Natural killer cell (primary cell): ENCODE data around the gene SH3BP5. TPM values are rescaled to one million over a fixed set of nuclear protein-coding genes. Genes with fewer than 3 reads are reported as not detected.

ENCODE experiments used
- ATAC-seq, 3 donors: fragments of 150-1000 bp in 2 of 3; fragments of 200-7000 bp in 1 of 3; cut with Tn5 transposase; 1 replicate in 1 of 3; 2 replicates in 2 of 3; pipeline ENCODE4 v1.10.0; 2021; ENCODE audit warnings: mild to moderate bottlenecking in 2 of 3, moderate library complexity in 2 of 3
- DNase-seq, 2 donors: peaks; one replicate each; pipeline versions ENCODE4 v3.0.0 to v3.0.0-alpha.2; 2013 to 2021; ENCODE audit warnings: mixed read lengths in 1 of 2
- H3K27ac ChIP-seq: one replicate; pipeline ENCODE4 v1.5.1; 2013; ENCODE audit warnings: mild to moderate bottlenecking, low read length
- H3K27me3 ChIP-seq: one replicate; pipeline ENCODE4 v1.6.1; 2013; ENCODE audit warnings: low read length; ENCODE audit not compliant: control insufficient read depth, insufficient read depth
- H3K36me3 ChIP-seq: one replicate; pipeline ENCODE4 v1.6.1; 2013; ENCODE audit warnings: low read length; ENCODE audit not compliant: control insufficient read depth, insufficient read depth
- H3K4me1 ChIP-seq: one replicate; pipeline ENCODE4 v1.6.1; 2013; ENCODE audit warnings: low read length; ENCODE audit not compliant: control insufficient read depth, insufficient read depth
- H3K4me3 ChIP-seq: one replicate; pipeline ENCODE4 v1.5.1; 2013; ENCODE audit warnings: low read length
- H3K9me3 ChIP-seq: one replicate; pipeline ENCODE4 v1.6.1; 2013; ENCODE audit warnings: low read length; ENCODE audit not compliant: control insufficient read depth, insufficient read depth
- H3K27ac Mint-ChIP-seq, 2 donors: one replicate each; pipeline ENCODE4 v1.8.0; 2022; ENCODE audit warnings: mild to moderate bottlenecking in 2 of 2, mixed read lengths in 2 of 2, moderate library complexity in 1 of 2
- H3K27me3 Mint-ChIP-seq, 2 donors: one replicate each; pipeline ENCODE4 v1.8.0; 2022; ENCODE audit warnings: low read depth in 2 of 2, mixed read lengths in 2 of 2
- H3K36me3 Mint-ChIP-seq: one replicate; pipeline ENCODE4 v1.8.0; 2022; ENCODE audit warnings: mixed read lengths
- H3K4me1 Mint-ChIP-seq, 2 donors: one replicate each; pipeline ENCODE4 v1.8.0; 2022; ENCODE audit warnings: mixed read lengths in 2 of 2
- H3K4me3 Mint-ChIP-seq: one replicate; pipeline ENCODE4 v1.8.0; 2022; ENCODE audit warnings: mild to moderate bottlenecking, moderate library complexity, mixed read lengths
- H3K9me3 Mint-ChIP-seq, 2 donors: one replicate each; pipeline ENCODE4 v1.8.0; 2022; ENCODE audit warnings: mixed read lengths in 2 of 2
- CTCF ChIP-seq: fragments of 200-600 bp; IDR thresholded peaks from one replicate; pipeline ENCODE4 v1.8.0; 2022; ENCODE audit warnings: antibody characterized with exemption
- WGBS: methylation state at CpG from one replicate; pipeline ENCODE4 v1.1.7; 2013; ENCODE audit warnings: missing lambda C conversion rate; ENCODE audit not compliant: insufficient coverage; 5-methylcytosine and 5-hydroxymethylcytosine counted together
- intact Hi-C: fragments of 100-400 bp; cut with micrococcal nuclease; formaldehyde crosslinking; loops from one replicate; pipeline ENCODE4 v1.14.2; 2022
- total RNA-seq, 4 donors: library from RNA; stranded (reverse); fragments of 120-200 nt in 1 of 4; gene quantifications; one replicate each; pipeline versions ENCODE4 v1.2.3 to v1.2.4, GENCODE V29; 2013 to 2022

The SH3BP5 gene
- total RNA-seq, 3 donors from 2014 or later (not counting 1 experiment from before 2014, with no cell fraction given), result 89.4 to 129 (median 91.0) TPM

GRCh38 chr3:15348246-15348645, 15.9 kb upstream of the SH3BP5 start:
- Mint-ChIP-seq H3K4me1 (peaks cover 18 to 19% of the 10 kb centered on the region in 2 donors), H3K9me3 (no peaks in the 10 kb centered on the region), H3K27me3 (no peaks in the 10 kb centered on the region), H3K27ac (no peak overlapping the region), H3K36me3 (no peaks in the 10 kb centered on the region), H3K4me3 (no peak overlapping the region)
- WGBS, result 35% methylated on average over 1 of the region's 1 CpG
- Histone ChIP-seq H3K9me3 (peaks cover 9% of the 10 kb centered on the region), H3K4me3 (no peak overlapping the region), H3K4me1 (peaks cover 26% of the 10 kb centered on the region), H3K27ac (peak overlapping the region; percentile 26), H3K27me3 (no peaks in the 10 kb centered on the region), H3K36me3 (no peaks in the 10 kb centered on the region)
- intact Hi-C loops, result no loop called here
- ATAC-seq (no peak), DNase-seq (no peak)
- TF ChIP-seq CTCF, result no peak

DNA sequence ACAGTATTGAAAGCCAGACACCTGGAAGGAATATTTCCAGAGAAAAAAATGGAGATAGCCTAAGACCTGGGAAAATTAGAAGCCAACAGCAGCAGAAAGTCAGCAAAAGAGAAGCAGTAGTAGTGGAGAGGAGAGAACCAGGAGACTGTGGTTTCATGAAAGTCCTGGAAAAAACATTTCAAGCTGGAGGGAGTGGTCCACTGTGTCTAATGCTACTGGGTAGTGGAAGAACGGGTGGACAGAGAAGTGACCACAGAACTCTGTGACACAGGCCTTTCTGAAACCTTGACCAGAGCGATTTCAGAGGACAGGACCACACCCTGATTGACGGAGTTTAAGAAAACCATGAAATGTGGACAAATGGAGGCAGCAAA, 15.3 kb upstream of the SH3BP5 start:
- Histone ChIP-seq H3K27ac (peak overlapping the region; percentile 26), H3K9me3 (peaks cover 9% of the 10 kb centered on the region), H3K27me3 (no peaks in the 10 kb centered on the region), H3K4me3 (no peak overlapping the region), H3K4me1 (peaks cover 26% of the 10 kb centered on the region), H3K36me3 (no peaks in the 10 kb centered on the region)
- Mint-ChIP-seq H3K27ac (peak overlapping the region in 1 of 2 donors; percentile 65), H3K27me3 (no peaks in the 10 kb centered on the region), H3K4me1 (peaks cover 18 to 19% of the 10 kb centered on the region in 2 donors), H3K4me3 (peak overlapping the region; percentile 41), H3K9me3 (no peaks in the 10 kb centered on the region), H3K36me3 (no peaks in the 10 kb centered on the region)
- ATAC-seq, result no peak
- no peak for TF ChIP-seq CTCF
- no peak for DNase-seq
- 58% methylated on average over 3 of the region's 3 CpGs for WGBS
- intact Hi-C loops, result no loop called here

DNA sequence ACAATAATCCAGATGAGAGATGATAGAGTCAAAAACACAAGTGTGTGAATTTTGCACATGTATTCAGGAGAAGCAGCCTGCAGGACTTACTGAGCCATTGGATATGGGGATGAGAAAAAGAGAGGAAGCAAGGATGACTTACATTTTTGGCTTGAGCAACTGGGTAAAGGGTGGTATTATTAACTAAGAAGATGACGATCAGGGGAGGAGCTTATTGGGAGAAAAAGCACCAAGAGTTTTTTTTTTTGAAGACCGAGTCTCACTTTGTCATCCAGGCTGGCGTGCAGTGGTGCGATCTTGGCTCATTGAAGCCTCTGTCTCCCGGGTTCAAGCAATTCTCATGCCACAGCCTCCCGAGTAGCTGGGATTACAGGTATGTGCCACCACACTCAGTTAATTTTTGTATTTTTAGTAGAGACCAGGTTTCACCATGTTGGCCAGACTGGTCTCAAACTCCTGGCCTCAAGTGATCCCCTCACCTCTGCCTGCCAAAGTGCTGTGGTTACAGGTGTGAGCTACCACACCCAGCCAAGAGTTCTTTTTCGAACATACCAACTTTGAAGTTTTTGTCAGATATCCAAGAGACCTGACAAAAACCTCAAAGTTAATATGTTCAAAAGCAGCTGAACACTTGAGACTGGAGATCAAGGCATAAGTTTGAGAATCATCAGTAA, 14.8 kb upstream of the SH3BP5 start:
- Mint-ChIP-seq H3K27ac (peak overlapping the region in 1 of 2 donors; percentile 65), H3K9me3 (no peaks in the 10 kb centered on the region), H3K36me3 (no peaks in the 10 kb centered on the region), H3K27me3 (no peaks in the 10 kb centered on the region), H3K4me3 (peak overlapping the region; percentile 41), H3K4me1 (peaks cover 18 to 19% of the 10 kb centered on the region in 2 donors)
- ATAC-seq, result no peak
- peak in 1 of 2 donors; percentile 61 for DNase-seq
- intact Hi-C loops, result no loop called here
- no peaks in the 10 kb centered on the region for H3K36me3 ChIP-seq
- peaks cover 26% of the 10 kb centered on the region for H3K4me1 ChIP-seq
- H3K9me3 ChIP-seq, result peaks cover 9% of the 10 kb centered on the region
- 75% methylated on average over 7 of the region's 7 CpGs for WGBS
- H3K27ac ChIP-seq, result peak overlapping the region; percentile 51
- no peaks in the 10 kb centered on the region for H3K27me3 ChIP-seq
- TF ChIP-seq CTCF, result no peak
- no peak overlapping the region for H3K4me3 ChIP-seq

DNA sequence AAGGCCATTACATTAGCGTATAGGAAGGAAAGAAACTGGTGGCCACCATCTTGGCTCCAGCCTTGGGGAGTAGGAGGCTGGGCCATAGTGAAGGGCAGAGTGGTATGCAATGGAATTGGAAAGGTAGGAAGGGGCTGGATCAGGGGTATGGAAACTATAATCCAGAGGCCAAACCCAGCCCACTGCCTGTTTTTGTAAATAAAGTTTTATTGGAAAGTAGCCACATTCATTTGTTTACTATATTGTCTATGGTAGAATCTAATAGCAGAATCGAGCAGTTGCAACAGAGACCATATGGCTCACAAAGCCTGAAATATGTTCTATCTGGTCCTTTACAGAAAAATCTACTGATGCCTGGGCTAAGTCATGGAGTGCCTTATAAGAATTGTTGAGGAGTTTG, 14.1 kb upstream of the SH3BP5 start:
- H3K4me1 ChIP-seq, result peaks cover 26% of the 10 kb centered on the region
- ATAC-seq, result no peak
- no peak overlapping the region for H3K27ac Mint-ChIP-seq

More for the DNA sequence above, 14.1 kb upstream of the SH3BP5 start:
- H3K27ac ChIP-seq, result peak overlapping the region; percentile 51
- no peak overlapping the region for H3K4me3 Mint-ChIP-seq
- no peaks in the 10 kb centered on the region for H3K36me3 Mint-ChIP-seq
- H3K9me3 Mint-ChIP-seq, result no peaks in the 10 kb centered on the region
- H3K36me3 ChIP-seq, result no peaks in the 10 kb centered on the region
- WGBS, result 98% methylated on average over 2 of the region's 2 CpGs
- no peak for TF ChIP-seq CTCF
- no peak overlapping the region for H3K4me3 ChIP-seq
- DNase-seq, result no peak
- H3K4me1 Mint-ChIP-seq, result peaks cover 19 to 21% of the 10 kb centered on the region in 2 donors
- no peaks in the 10 kb centered on the region for H3K27me3 Mint-ChIP-seq
- intact Hi-C loops, result no loop called here
- H3K9me3 ChIP-seq, result peaks cover 7% of the 10 kb centered on the region
- no peaks in the 10 kb centered on the region for H3K27me3 ChIP-seq
